Left ventricle myocardium superior (tissue), 1 donor: ENCODE data around the gene PCDH9. TPM values are rescaled to one million over a fixed set of nuclear protein-coding genes. Genes with fewer than 3 reads are reported as not detected.
"Not testable (repeated sequence)": the region's sequence is repeated elsewhere in the genome, so short reads cannot be mapped to it uniquely, and the experiment has no call there.

ENCODE experiments used
- ATAC-seq: fragments of 200-7000 bp; cut with Tn5 transposase; one replicate; pipeline ENCODE4 v1.9.1; 2020; ENCODE audit warnings: mild to moderate bottlenecking, moderate library complexity
- DNase-seq: peaks from one replicate; pipeline ENCODE4 v3.0.0-alpha.2; 2020
- intact Hi-C: fragments of 100-400 bp; cut with micrococcal nuclease; formaldehyde crosslinking; loops from one replicate; pipeline ENCODE4 v1.11.0; 2022
- total RNA-seq: library from RNA; stranded (reverse); fragmentation: NEBNext Ultra II Directional; extraction: Animal tissue kit (Norgen Biotek cat#: 25700); gene quantifications from one replicate; pipeline ENCODE4 v1.2.1, GENCODE V29; 2021
- donor health status: DM: no; HTN: yes; CAD: no; lungs with severe emphysema.

PCDH9 gene
- total RNA-seq, 1 donor from 2014 or later: 12.9 TPM

- ATAC-seq: no peak
- intact Hi-C loops: no loop called here
- no peak for DNase-seq
These were observed 890.9 kb downstream of the PCDH9 start for GRCh38 chr13:66339214-66339613.

DNA sequence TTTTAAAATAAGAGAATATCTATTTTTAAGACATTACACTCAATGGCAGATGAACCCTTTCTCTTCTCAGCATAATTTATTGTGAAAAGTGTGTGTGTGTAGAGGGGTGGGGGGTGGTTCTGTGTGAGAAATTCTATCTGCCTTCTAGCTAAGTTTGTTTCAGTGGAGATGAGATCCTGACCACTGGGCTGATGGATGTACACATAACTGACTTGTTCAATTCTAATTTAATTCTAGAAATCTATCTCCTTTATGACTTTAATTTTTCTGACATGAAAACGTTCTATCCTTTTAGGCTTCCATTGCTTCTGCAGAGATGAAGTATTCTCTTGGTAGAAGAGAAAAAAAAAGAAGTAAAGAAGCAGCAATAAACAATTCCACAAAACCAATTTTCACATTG, 891.6 kb downstream of the PCDH9 start:
- DNase-seq (no peak), ATAC-seq (no peak)
- intact Hi-C loops: no loop called here

DNA sequence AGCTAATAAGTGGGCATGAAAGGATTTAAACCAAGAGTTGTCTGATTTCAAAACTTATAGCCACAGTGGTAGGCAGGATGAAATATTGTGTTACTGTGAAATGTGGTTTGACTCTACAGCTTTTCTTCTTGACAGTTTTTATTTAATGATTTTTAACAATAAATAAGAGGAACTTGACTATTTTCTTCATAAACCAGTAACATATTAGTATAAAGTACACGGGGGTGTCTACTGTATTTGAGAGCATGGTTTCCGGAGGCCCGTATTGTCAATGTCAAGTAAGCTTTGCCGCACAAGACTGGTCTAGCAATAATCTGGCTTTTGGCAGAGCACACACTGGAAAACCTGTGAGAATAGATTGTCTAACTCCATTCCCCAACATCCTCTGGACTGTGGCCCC, 894.5 kb downstream of the PCDH9 start:
- no peak for ATAC-seq
- DNase-seq: no peak
- intact Hi-C loops: no loop called here

GRCh38 chr13:66329988-66330451, 900.1 kb downstream of the PCDH9 start:
- DNase-seq (no peak), ATAC-seq (no peak)
- intact Hi-C loops: no loop called here

DNA sequence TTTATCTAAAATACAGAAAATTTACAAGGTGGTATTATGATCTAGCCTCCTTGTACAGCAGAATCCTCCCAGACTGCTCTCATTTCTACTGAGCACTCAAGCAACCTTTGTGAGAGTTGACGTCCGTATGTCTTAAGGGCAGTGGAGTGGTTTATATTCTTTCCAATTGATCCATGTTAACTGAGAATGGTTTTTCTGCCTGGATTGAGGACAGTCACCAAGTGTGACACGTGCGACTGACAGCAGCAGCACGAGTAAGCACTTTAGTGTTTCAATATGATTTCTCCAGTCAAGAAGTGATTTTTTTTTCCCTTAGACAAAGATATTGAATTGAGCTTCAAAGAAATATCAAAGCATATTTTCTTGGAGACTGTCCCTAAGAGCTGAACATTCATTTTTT, 901.7 kb downstream of the PCDH9 start:
- DNase-seq: no peak
- intact Hi-C loops: no loop called here
- ATAC-seq: no peak

GRCh38 chr13:66323745-66324347, 906.3 kb downstream of the PCDH9 start:
- DNase-seq (no peak), ATAC-seq (no peak)
- intact Hi-C loops: no loop called here

GRCh38 chr13:66322936-66323335, 907.2 kb downstream of the PCDH9 start:
- intact Hi-C loops: no loop called here
- ATAC-seq (no peak), DNase-seq (no peak)

GRCh38 chr13:66322193-66322740, 907.9 kb downstream of the PCDH9 start:
- intact Hi-C loops: no loop called here
- no peak for DNase-seq
- no peak for ATAC-seq

- ATAC-seq: no peak
These were observed 915.2 kb downstream of the PCDH9 start for GRCh38 chr13:66314911-66315310.

GRCh38 chr13:66313413-66313812, 916.7 kb downstream of the PCDH9 start:
- ATAC-seq (peak; percentile 80), DNase-seq (no peak)
- intact Hi-C loops: no loop called here

More at GRCh38 chr13:66314911-66315310, 915.2 kb downstream of the PCDH9 start:
- intact Hi-C loops: no loop called here
- no peak for DNase-seq

DNA sequence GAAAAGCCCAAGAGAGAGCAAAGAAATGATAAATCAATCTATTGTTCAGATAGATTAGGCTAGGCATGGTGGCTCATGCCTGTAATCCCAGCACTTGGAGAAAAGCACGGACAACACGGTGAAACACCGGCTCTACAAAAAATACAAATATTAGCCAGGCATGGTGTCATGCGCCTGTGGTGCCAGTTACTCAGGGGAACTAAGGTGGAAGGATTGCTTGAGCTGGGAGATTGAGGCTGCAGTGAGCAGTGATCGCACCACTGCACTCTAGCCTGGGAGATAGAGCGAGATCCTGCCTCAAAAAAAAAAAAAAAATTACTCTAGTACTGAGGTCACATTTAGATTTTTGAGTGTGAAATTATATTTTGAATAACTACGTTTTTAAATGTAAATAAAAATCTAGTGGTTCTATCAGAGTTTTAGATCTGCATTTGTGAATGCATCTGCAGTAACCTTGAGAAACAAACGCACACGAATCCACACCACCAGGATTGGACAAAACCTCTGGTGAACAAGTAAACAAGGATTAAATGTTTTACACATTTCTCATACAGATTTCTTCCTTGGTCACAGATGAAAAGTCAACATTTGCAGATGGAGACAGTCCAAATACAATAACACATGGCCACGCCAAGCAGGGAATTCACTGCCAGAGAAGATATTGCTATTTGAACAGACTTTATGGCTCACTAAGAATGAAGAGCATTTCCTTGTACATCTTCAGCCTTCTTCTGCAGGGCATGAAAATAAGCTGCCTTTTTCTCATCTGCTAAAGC, 917.6 kb downstream of the PCDH9 start:
- ATAC-seq: peak; percentile 68
- intact Hi-C loops: no loop called here

GRCh38 chr13:66305961-66306617, 924.0 kb downstream of the PCDH9 start:
- no peak for ATAC-seq
- intact Hi-C loops: no loop called here
- DNase-seq: no peak

More for the DNA sequence above, 917.6 kb downstream of the PCDH9 start:
- DNase-seq: no peak

- ATAC-seq: no peak
- intact Hi-C loops: no loop called here
- DNase-seq: no peak
These were observed 928.7 kb downstream of the PCDH9 start for GRCh38 chr13:66301482-66301881.

DNA sequence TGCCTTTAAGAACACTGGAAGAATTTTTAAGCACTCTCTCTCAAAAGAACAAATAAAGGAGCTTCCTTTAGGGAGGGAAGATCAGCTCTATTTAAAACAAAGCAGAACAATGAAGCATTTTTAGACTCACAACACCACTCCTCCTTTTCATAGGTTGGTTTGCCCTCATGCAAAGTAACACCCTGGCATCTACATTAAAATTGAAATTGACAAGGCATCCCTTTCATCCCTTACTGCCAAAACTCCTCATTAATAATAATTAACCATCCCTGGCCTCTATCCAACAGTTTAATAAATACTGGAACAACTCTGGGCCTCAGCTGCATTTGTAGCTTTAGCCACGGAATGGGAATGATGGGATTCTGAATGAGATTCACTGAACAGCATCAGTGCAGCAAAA, 929.1 kb downstream of the PCDH9 start:
- DNase-seq (no peak), ATAC-seq (no peak)
- intact Hi-C loops: no loop called here

GRCh38 chr13:66296875-66297274, 933.3 kb downstream of the PCDH9 start:
- ATAC-seq (no peak), DNase-seq (no peak)
- intact Hi-C loops: no loop called here

- intact Hi-C loops: no loop called here
- ATAC-seq: no peak
- DNase-seq: no peak
These were observed 933.8 kb downstream of the PCDH9 start for GRCh38 chr13:66296328-66296727.

- intact Hi-C loops, DNase-seq, ATAC-seq: not testable (repeated sequence)
These were observed 943.3 kb downstream of the PCDH9 start for GRCh38 chr13:66286806-66287205.

DNA sequence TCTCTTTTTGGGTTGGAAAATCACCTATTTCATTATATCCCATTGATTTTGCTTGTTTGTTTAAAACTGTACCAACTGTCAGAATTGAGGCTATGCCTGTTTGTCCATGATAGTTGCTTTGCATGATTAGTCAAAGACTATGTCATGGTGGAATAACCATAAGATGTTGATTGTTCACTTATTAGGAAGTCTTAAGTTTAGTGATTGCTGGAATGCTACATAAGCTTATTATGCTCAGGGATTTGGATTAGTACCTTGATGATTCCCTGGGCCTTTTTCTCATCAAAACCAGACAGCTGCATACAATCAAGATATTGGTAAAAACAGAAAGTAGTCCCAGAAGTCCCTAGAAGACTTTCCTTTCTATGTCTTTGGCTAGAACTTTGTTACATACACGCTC, 954.7 kb downstream of the PCDH9 start:
- no peak for DNase-seq
- intact Hi-C loops: no loop called here
- ATAC-seq: no peak

DNA sequence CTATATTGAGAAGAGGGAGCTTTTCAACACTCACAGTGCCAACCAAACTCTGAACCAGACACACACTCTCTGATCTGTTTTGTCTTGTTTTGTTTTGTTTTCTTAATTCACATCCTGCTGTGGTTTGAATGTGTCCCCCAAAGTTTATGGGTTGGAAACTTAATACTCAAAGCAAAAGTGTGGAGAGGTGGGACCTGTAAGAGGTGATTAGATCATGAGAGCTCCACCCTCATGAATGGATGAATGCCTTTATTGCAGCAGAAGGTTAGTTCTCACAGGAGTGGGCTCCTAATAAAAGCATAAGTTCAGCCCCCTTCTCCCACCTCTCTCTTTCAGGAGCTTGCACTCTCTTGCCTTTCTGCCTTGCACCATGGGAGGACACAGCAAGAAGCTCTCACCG, 957.1 kb downstream of the PCDH9 start:
- DNase-seq: no peak
- intact Hi-C loops: no loop called here
- no peak for ATAC-seq

GRCh38 chr13:66266761-66267160, 963.4 kb downstream of the PCDH9 start:
- no peak for ATAC-seq
- intact Hi-C loops: no loop called here
- DNase-seq: no peak
